Limb (tissue), 2 donors: ENCODE results near the gene ADAMTS17.
"Not testable (repeated sequence)": the region's sequence is repeated elsewhere in the genome, so short reads cannot be mapped to it uniquely, and the experiment has no call there.

Source experiments
- DNase-seq, 2 donors: peaks; one replicate each; pipeline ENCODE4 v3.0.0-alpha.2; 2016; ENCODE audit errors: extremely low spot score in 2 of 2

Gene ADAMTS17

DNA sequence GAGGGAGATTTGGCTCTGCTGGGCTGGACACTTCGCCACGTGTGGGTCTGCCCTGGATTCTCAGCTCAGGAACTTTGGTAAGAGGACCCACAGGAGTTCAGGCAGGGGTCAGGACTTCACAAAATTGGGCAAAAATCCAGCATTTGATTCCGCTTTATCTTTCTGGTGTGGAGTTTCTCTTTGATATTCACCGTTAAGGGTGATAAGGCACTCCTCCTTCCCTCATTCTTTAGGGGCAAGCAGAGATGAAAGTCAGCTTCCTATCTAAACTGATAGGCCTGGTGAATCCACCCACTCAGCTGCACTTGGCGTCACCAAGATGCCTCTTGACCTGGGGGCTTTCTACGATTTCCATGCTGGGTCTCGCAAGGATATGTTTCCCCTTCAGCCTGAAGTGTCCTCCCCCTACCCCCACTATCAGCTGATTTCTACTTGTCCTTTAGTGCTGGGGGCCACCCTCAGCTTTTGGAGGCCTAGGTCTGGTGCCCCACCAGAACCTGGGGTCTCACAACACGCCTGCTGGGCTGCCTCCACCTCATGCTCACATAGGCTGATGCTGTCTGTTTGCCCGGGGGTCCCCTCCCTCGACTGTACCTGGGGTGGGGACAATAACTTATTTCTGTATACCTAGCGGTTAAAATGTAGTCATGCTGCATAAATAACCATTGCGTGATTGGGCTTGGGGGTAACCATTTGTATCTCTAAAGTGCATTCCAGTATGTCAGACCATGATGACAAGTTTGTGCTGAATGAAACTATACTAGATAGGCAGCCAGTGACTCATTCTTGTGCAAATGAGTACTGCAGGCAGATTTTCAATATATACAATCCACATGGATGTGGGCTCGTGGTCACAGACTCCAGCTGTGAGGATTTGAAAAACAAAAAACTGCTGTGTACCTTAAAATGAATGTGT lies 248.3 kb downstream of the ADAMTS17 start:
- peak in 1 of 2 donors; percentile 17 for DNase-seq

- DNase-seq = no peak
These were observed 249.7 kb downstream of the ADAMTS17 start for GRCh38 chr15:100092034-100092433.

DNA sequence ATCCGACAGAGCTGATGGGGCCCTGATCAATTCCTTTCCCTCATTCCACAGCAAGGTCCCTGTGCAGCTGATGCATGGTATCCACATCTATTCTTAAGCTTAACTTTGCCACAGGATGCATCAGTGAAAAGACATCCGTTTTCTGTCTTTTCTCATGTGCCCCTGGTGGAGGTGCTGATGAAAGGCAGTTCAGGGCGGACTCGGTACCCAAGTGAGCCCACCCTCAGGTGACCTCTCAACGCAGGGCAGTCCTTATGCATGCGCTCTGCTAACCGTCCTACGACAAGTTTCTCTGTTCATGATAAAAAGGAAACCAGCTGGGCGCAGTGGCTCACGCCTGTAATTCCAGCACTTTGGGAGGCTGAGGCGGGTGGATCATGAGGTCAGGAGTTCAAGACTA lies 251.4 kb downstream of the ADAMTS17 start:
- no peak for DNase-seq

- DNase-seq = peak in 1 of 2 donors; percentile 11
These were observed 257.5 kb downstream of the ADAMTS17 start for GRCh38 chr15:100084042-100084821.

DNA sequence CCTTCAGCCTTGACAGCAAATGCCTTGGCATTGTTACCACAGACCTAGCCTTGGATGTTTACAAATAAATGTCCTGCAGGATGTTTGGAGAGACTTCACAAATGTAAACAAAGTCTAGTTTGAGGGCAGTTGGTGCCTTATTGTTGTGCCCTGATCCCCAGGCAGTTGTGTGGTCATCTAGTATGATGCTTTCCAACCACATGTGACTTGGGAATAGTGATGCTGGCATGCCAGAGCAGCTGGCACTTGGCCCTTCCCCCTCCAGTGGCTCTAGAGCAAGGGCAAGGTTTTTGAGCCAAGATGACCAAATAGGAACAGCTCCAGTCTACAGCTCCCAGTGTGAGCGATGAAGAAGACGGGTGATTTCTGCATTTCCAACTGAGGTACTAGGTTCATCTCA lies 258.2 kb downstream of the ADAMTS17 start:
- no peak for DNase-seq

DNA sequence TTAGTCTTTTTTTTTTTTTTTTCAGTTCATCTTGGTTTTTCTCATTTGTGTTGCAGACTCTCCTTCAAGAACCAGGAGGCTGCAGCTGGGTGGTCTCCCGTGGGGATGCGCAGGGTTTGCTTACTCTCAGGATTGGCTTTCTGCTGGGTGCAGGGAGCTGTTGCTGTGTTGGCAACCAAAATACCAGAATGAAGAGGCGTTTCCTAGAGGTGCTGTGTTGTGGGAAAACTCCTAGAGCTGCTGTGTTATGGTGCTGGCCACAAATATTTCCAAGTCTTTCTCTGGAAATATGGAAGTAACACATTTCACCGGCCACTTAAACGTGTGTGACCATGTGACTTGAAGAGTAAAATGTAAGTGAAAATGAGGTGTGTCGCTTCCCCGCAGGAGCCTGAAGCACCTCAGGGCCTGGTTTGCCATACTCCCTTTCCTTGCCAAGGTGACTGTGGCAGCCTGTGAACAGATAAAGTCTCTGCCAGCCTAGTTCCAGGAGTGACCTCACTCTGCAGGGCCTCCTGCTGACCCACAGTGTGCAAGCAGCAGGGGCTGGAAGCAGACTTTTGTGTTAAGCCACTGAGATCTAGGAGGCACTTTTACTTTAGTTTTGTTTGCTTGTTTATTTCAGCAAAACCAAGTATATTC lies 258.9 kb downstream of the ADAMTS17 start:
- no peak for DNase-seq

DNA sequence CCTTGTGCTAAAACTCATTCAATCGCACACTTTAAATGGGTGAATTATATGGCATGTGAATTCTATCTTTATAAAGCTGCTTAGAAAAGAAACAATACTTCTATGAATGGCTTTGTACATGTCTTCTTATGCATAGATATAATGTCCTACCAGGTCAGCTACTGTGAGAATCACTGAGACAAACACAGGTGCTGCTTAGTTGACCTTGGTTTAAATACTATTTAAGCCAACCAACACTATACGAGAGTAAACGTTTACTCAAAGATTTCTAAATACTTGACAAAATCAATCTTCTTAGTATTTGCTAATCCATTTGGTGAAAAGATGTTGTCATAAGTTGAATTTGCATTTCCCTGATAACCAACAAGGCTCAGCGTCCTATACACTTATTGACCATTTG lies 260.3 kb downstream of the ADAMTS17 start:
- no peak for DNase-seq

DNA sequence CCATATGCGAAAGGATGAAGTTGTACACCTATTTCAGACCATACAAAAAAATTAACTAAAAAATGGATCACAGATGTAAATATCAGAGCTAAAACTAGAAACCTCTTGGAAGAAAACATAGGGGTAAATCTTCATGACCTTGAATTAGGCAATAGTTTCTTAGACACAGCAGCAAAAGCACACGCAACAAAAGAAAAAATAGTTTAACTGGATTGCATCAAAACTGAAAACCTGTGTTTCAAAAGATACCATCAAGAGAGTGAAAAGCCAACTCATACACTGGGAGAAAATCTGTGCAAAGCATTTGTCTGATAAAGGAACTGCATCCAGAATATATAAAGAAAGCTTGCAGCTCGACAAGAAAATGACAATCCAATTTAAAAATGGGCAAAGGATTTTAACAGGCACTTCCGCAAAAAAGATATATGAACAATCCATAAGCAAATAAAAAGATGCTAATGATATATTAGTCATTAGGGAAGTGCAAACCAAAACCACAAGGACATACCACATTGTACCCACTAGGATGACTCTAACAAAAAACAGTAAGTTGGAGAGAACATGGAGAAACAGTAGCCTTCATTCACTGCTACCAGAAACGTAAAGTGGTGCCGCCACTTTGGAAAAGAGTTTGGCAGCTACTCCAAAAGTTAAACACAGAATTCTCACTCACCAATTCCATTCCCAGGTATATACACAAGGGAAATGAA lies 263.1 kb downstream of the ADAMTS17 start:
- no peak for DNase-seq

DNA sequence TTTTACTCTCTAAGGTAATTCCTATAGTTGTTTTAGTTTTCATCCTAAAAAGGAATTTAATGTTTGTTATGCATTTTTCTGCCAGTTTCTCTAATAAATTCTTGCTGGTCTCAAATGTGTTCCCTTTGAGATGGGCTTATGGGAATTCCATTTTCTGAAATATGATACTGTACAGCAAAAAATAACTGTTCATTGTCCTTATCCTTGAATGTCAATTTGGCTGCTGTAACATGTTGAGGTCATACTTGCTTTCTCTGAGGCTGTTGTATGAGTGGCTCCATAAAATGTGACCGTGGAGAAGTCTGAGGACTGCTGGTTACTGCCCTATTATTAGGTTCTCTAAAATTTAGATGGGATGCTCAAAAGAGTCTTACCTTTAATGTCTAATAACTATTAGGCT lies 266.5 kb downstream of the ADAMTS17 start:
- DNase-seq = peak in 1 of 2 donors; percentile 12

- no peak for DNase-seq
These were observed 267.8 kb downstream of the ADAMTS17 start for GRCh38 chr15:100073982-100074381.

GRCh38 chr15:100066521-100067280 lies 275.1 kb downstream of the ADAMTS17 start:
- not testable (repeated sequence) for DNase-seq

GRCh38 chr15:100061944-100062343 lies 279.8 kb downstream of the ADAMTS17 start:
- no peak for DNase-seq

DNA sequence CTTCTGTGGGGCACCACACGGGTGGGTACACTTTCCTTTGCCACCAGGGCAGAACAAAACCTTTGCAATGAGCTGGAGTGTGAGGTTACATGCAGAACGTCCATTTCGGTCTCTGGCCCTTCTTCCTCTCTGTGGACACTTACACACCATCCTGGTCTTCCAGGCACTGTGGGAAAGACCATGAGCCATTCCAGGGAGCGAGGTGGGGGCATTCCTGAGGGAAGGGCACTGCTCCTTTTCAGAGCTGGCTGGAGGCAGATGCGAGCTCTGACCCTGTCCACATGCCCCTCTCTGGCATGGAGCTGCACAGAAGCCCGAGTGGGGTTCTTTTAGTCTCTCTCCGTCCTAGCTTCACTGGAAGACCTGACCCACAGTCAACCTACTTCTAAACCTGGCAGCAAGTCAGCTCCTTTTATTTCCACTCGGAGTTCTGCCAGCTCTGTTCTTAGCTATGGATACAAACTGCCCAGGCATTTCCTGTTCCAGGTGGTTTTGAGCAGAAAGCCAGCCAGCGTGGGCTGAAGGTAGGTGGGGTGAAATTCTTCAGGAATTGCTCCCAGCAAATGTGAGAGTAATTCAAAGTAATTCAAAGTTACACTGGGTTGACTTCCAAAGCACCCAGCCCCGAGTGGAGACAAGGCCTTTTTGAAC lies 281.4 kb downstream of the ADAMTS17 start:
- peak; percentile 54 to 57 for DNase-seq

GRCh38 chr15:100059521-100059920 lies 282.3 kb downstream of the ADAMTS17 start:
- no peak for DNase-seq

DNA sequence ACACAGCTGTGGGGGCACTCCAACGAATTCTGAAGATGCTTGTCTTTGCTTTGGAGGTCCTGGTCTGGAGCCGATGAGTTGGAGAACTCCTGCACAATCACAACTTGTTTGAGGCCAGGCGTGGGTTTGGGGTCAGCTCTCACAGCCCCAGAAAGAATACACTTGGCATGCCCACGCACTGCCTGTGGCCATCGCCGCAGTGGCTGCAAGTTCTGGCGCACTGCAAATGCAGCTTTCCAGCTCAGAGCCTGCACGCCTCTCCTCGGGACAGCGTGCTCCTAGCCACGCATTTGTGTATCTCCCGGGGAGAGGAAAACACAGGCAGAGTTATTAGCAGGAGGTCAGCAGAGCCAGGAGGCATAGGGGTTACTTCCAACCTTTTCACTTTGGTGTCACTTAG lies 282.7 kb downstream of the ADAMTS17 start:
- DNase-seq = no peak

DNA sequence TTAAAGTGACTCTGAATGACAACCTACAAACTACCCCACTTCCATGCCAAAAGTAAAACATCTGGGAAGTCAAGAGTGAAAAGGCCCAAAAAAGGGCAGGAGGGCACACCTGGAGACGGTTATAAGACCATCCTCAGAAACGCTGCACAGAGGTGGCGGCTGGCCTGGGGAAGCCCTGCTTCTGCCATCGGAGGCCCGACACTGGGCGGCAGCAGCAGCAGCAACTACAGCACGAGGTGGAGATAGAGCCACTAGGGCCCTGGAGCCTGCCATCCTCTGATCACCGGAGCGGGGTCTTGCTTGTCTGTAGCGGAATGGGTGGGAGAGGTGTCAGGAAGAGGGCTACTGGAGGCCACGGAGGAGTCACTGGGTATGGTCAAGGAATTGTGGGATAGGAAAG lies 283.3 kb downstream of the ADAMTS17 start:
- no peak for DNase-seq

DNA sequence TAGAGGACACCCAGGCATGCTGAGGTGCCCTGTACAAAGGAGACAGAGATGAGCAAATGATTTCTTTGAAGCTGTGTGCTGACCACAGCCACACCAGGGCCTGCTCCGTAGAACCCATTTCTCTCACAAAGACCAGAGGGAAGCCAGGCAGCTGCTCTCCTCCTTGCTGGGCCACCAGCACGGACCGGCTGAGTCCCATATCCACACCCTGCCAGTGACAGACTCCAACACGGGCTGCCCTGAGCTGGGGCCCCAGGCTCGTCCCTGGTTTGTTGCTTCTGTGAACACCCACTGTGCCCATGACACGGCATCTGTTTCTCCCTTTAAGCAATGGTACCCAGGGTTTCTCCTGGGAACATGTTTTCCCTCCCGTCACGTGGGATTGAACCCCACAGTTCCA lies 284.5 kb downstream of the ADAMTS17 start:
- no peak for DNase-seq

- no peak for DNase-seq
These were observed 285.2 kb downstream of the ADAMTS17 start for GRCh38 chr15:100056411-100057072.

DNA sequence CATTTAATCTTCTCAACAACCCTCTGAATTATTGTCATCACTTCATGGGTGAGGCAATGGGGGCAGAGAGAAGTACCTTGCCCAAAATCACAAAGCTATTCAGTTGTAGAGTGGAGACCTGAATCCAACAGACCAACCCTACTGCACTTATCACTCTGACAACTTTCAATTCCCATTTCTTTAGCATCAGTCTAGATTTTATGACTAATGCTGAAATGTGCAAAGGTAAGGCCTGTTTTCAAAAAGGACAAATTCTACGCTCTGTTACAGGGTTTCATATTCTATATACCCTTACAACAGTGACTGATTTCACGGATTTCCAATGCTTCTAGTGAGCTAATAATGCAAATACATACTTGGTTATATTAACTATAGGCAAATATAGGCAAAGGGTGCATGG lies 286.0 kb downstream of the ADAMTS17 start:
- no peak for DNase-seq

DNA sequence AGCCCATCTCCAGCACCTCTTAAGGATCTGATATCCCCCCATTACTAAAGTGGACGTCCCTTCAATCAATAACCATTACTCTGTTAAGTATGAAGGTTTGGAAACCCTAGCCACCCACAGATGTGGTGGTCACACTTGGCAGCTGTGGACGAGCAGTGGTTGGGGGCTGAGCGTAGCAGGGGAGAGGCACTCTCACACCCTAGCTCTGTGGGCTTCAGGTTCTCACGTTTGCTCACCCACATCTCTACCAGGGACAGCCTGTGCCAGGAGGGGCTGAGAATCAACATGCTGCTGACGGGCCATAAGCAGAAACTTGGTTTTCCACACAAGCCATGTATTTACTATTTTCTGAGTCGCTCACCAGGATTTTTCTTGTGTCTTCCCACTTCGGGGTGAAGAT lies 287.2 kb downstream of the ADAMTS17 start:
- DNase-seq = no peak
